Measurements from ENCODE around the gene KLHL35. TPM values are rescaled to one million over a fixed set of nuclear protein-coding genes. Genes with fewer than 3 reads are reported as not detected.

KLHL35 gene
- total and polyA plus RNA-seq, 3 donors from 2014 or later = 15.4 to 58.2 (median 51.2) TPM

DNA sequence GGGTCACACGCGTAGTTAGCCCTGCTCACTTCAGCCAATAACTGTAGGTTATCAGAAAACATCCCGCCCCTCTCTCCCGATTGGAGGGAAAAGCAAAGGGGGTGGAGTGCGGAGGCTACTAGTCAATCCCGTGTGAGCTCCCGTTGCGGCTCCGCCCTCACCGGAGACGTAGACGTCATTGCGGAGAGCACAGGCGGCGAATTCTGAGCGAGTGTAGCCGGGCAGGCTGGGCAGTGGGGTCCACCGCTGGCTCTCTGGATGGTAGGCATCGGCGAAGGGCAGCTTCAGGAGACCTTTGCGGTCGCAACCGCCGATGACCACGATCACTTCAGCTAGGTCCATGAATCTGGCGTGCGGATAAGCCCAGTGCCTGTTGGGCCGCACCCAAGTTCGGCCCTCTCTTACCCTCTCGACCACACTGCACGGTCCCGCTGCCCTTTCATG is 4.7 kb downstream of the KLHL35 start:
- Histone ChIP-seq H3K36me3 (ENCODE audit: low read depth, missing control alignments) (no peaks in the 10 kb centered on the region), H3K9me3 (no peaks in the 10 kb centered on the region), H3K27me3 (no peaks in the 10 kb centered on the region), H3K4me1 (no peaks in the 10 kb centered on the region), H3K4me3 (peak overlapping the region; percentile 34 to 51), H3K27ac (peak overlapping the region in 1 of 2 donors; percentile 41)
- intact Hi-C loops (cut with DNase I; ENCODE audit: low total_unique reads) = no loop called here
- DNase-seq = peak; percentile 94
- no peak for TF ChIP-seq POLR2A (IDR thresholded peaks at IDR 0.05)
- TF ChIP-seq, protein P1, sequence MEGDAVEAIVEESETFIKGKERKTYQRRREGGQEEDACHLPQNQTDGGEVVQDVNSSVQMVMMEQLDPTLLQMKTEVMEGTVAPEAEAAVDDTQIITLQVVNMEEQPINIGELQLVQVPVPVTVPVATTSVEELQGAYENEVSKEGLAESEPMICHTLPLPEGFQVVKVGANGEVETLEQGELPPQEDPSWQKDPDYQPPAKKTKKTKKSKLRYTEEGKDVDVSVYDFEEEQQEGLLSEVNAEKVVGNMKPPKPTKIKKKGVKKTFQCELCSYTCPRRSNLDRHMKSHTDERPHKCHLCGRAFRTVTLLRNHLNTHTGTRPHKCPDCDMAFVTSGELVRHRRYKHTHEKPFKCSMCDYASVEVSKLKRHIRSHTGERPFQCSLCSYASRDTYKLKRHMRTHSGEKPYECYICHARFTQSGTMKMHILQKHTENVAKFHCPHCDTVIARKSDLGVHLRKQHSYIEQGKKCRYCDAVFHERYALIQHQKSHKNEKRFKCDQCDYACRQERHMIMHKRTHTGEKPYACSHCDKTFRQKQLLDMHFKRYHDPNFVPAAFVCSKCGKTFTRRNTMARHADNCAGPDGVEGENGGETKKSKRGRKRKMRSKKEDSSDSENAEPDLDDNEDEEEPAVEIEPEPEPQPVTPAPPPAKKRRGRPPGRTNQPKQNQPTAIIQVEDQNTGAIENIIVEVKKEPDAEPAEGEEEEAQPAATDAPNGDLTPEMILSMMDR (IDR thresholded peaks at IDR 0.05) = no peak
- 22 to 24% methylated on average over 22 to 32 of the region's 32 CpGs for WGBS, 2 donors

DNA sequence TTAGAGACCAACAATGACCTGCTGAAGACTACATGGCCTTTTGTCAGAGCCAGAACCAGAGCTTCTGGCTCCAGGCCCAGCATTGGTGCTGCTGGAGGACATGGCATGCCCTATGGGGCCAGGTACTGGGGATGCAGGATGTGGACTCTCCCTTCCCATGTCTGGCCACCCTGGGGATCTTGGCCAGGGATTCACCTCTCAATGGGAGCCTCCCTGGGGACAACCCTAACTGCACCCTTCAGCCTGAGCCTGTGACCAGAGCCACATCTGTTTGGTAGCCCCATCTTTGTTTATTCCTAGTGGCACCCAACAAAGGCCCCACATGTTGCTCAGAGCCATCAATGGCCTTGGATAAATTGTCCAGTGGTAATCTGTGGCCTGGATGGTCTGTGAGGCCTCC is 5.8 kb downstream of the KLHL35 start:
- no peaks in the 10 kb centered on the region for H3K4me1 ChIP-seq
- no peaks in the 10 kb centered on the region for H3K36me3 ChIP-seq (ENCODE audit: low read depth, missing control alignments)
- no peak overlapping the region for H3K4me3 ChIP-seq
- TF ChIP-seq, protein P1 (IDR thresholded peaks at IDR 0.05) = no peak
- TF ChIP-seq POLR2A (IDR thresholded peaks at IDR 0.05) = no peak
- intact Hi-C loops (cut with DNase I; ENCODE audit: low total_unique reads) = no loop called here
- H3K27ac ChIP-seq = no peak overlapping the region
- no peaks in the 10 kb centered on the region for H3K9me3 ChIP-seq
- H3K27me3 ChIP-seq = no peaks in the 10 kb centered on the region
- no peak for DNase-seq

DNA sequence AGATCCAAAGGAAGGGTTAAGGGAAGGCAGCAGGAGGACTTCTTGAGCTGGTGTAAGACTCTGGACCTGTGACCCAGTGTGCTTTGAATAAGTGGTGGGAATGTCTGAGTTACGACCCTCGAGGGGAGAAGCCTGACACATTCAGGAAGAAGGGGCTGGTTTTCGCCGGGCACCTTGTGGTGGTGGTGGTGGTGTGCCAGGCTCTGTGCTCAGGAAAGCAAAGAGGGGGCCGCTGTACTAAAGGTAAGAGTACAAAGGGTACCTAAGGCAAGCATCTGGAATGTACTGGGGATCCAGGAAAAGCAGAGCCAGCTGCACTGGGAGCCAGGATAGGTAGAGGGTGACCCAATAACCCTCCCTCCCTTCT is 6.3 kb downstream of the KLHL35 start:
- 81 to 82% methylated on average over 5 of the region's 5 CpGs for WGBS, 2 donors

DNA sequence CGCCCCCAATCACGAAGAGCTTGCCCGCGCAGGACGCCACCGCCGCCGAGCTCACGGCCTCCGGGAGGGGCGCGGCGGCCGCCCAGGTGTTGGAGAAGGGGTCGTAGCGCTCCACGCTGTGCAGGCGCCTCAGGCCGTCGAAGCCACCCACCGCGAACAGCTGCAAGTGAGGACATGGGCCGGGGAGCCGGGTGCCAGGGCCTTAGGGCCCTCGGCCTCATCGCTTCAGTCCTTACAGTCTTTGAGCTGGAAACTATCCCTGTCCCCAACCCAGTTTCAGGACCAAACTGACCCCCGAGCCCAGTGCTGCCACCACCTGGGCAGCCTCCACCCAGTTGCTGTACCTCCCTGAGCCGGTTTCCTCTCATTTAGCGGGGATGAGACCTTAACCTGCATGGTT is 7.6 kb downstream of the KLHL35 start:
- DNase-seq = no peak
- no peaks in the 10 kb centered on the region for H3K9me3 ChIP-seq
- no peaks in the 10 kb centered on the region for H3K36me3 ChIP-seq (ENCODE audit: low read depth, missing control alignments)
- H3K4me1 ChIP-seq = peaks cover 6% of the 10 kb centered on the region
- no peaks in the 10 kb centered on the region for H3K27me3 ChIP-seq
- no peak overlapping the region for H3K4me3 ChIP-seq
- intact Hi-C loops (cut with DNase I; ENCODE audit: low total_unique reads) = no loop called here
- TF ChIP-seq, protein P1 (IDR thresholded peaks at IDR 0.05) = no peak
- TF ChIP-seq POLR2A (IDR thresholded peaks at IDR 0.05) = no peak
- WGBS, 2 donors = 76 to 83% methylated on average over 10 to 29 of the region's 29 CpGs
- H3K27ac ChIP-seq = no peak overlapping the region

More for the DNA sequence above, 6.3 kb downstream of the KLHL35 start:
- no peak overlapping the region for H3K27ac ChIP-seq
- no peak for DNase-seq
- no peaks in the 10 kb centered on the region for H3K9me3 ChIP-seq
- no peaks in the 10 kb centered on the region for H3K4me1 ChIP-seq
- no peak overlapping the region for H3K4me3 ChIP-seq
- no peak for TF ChIP-seq POLR2A (IDR thresholded peaks at IDR 0.05)
- TF ChIP-seq, protein P1 (IDR thresholded peaks at IDR 0.05) = no peak
- no peaks in the 10 kb centered on the region for H3K36me3 ChIP-seq (ENCODE audit: low read depth, missing control alignments)
- no peaks in the 10 kb centered on the region for H3K27me3 ChIP-seq
- intact Hi-C loops (cut with DNase I; ENCODE audit: low total_unique reads) = no loop called here

DNA sequence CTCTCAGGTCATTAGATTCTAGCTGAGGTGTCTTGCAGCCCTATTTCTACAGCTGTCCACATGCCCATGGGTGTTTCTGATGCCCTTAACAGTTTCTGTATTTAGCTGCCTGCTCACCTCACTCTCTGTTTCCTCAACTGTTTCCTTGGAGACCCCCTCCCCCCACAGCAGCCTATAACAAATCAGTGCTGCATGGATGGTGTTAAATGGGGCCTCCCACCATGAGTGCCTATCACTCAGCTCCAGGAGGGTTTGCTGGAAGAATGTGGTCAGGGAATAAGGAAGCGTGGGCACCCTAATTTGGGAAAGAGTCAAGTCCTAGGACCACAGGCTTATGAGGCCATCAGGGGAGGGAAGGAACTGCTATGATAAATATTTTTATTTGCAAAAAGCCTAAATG is 8.6 kb downstream of the KLHL35 start:
- WGBS, 2 donors = 93 to 100% methylated on average over 1 of the region's 1 CpG
- no peak overlapping the region for H3K4me3 ChIP-seq
- TF ChIP-seq, protein P1 (IDR thresholded peaks at IDR 0.05) = no peak
- TF ChIP-seq POLR2A (IDR thresholded peaks at IDR 0.05) = no peak
- no peaks in the 10 kb centered on the region for H3K27me3 ChIP-seq
- H3K36me3 ChIP-seq (ENCODE audit: low read depth, missing control alignments) = no peaks in the 10 kb centered on the region
- intact Hi-C loops (cut with DNase I; ENCODE audit: low total_unique reads) = no loop called here
- peaks cover 7% of the 10 kb centered on the region for H3K4me1 ChIP-seq
- DNase-seq = no peak
- H3K27ac ChIP-seq = no peak overlapping the region
- H3K9me3 ChIP-seq = no peaks in the 10 kb centered on the region
